ENCODE measurements around the gene VPS37C.

DNA sequence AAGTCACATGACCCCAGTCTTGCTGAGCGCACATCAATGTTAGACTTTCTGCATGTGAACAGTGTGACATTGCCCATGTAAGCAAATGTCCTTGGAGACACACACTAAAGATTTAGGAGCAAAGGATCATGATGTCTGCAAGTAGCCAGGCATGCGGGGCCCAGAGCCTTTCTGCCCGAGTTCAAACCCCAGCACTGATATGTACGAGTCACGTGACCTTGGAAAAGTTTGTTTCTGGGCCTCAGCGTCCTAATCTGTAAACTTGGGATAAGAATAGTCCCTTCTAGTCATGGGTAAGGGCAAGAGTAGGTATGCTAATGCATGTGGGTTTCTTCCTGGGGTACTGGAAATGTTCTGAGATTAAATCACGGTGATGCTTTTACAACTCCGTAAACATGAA is 25.3 kb upstream of the VPS37C start:
- TF ChIP-seq, protein P1, sequence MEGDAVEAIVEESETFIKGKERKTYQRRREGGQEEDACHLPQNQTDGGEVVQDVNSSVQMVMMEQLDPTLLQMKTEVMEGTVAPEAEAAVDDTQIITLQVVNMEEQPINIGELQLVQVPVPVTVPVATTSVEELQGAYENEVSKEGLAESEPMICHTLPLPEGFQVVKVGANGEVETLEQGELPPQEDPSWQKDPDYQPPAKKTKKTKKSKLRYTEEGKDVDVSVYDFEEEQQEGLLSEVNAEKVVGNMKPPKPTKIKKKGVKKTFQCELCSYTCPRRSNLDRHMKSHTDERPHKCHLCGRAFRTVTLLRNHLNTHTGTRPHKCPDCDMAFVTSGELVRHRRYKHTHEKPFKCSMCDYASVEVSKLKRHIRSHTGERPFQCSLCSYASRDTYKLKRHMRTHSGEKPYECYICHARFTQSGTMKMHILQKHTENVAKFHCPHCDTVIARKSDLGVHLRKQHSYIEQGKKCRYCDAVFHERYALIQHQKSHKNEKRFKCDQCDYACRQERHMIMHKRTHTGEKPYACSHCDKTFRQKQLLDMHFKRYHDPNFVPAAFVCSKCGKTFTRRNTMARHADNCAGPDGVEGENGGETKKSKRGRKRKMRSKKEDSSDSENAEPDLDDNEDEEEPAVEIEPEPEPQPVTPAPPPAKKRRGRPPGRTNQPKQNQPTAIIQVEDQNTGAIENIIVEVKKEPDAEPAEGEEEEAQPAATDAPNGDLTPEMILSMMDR (IDR thresholded peaks at IDR 0.05; ENCODE audit: low read depth, low read length, missing input control), result no peak
- TF ChIP-seq, protein P2, sequence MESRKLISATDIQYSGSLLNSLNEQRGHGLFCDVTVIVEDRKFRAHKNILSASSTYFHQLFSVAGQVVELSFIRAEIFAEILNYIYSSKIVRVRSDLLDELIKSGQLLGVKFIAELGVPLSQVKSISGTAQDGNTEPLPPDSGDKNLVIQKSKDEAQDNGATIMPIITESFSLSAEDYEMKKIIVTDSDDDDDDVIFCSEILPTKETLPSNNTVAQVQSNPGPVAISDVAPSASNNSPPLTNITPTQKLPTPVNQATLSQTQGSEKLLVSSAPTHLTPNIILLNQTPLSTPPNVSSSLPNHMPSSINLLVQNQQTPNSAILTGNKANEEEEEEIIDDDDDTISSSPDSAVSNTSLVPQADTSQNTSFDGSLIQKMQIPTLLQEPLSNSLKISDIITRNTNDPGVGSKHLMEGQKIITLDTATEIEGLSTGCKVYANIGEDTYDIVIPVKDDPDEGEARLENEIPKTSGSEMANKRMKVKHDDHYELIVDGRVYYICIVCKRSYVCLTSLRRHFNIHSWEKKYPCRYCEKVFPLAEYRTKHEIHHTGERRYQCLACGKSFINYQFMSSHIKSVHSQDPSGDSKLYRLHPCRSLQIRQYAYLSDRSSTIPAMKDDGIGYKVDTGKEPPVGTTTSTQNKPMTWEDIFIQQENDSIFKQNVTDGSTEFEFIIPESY (IDR thresholded peaks at IDR 0.05), result no peak
- TF ChIP-seq FOXA1 (IDR thresholded peaks at IDR 0.05) (no peak), YY1 (IDR thresholded peaks at IDR 0.05) (no peak), GABPA (IDR thresholded peaks at IDR 0.05 in 1 of 2, conservative IDR thresholded peaks at IDR 0.05 in 1 of 2) (no peak), JUND (IDR thresholded peaks at IDR 0.05) (no peak), TAF1 (conservative IDR thresholded peaks at IDR 0.05) (no peak), RAD21 (IDR thresholded peaks at IDR 0.05) (no peak)
- TF ChIP-seq, protein P3, sequence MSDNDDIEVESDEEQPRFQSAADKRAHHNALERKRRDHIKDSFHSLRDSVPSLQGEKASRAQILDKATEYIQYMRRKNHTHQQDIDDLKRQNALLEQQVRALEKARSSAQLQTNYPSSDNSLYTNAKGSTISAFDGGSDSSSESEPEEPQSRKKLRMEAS (IDR thresholded peaks at IDR 0.05), result no peak
